ENCODE data around the gene DNPEP.

DNPEP gene

GRCh38 chr2:219387306-219388120 is at the start of gene DNPEP:
Gene DNPEP, minus strand, starts transcription at chr2:219387912. Its CDS starts 118 bp downstream, at chr2:219387794.
- peak; percentile 76 for DNase-seq

DNA sequence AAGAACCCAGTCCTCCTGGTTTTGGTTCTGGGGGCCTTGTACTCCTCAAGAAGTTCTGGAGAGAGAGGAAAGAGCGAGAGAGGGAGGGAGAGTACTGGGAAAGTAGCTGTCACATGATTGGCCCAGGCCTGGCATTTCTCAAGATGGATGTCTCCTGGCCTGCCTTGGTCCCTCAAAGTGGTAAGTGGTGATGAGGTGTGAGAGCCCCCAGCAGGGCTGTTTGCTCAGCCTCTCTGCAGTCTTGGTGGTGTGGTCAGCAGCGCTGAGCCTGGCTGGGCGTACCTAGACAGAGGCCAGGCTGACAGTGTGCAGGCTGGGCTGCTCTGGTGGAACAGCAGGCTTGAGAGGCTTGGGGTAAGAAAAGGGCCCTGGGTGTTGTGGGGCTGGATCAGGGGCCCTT is 49.4 kb upstream of the DNPEP start:
- DNase-seq, result no peak

GRCh38 chr2:219436491-219436890 is 48.8 kb upstream of the DNPEP start:
- no peak for DNase-seq

GRCh38 chr2:219435701-219436100 is 48.0 kb upstream of the DNPEP start:
- DNase-seq, result no peak

- DNase-seq, result no peak
Observed at GRCh38 chr2:219434718-219435525, 47.2 kb upstream of the DNPEP start, which contains the start of gene SPEG. Gene SPEG, plus strand, starts transcription at chr2:219434843. Its CDS starts 135 bp downstream, at chr2:219434978.

- DNase-seq, result no peak
Observed at GRCh38 chr2:219434468-219434717, 46.7 kb upstream of the DNPEP start.

DNA sequence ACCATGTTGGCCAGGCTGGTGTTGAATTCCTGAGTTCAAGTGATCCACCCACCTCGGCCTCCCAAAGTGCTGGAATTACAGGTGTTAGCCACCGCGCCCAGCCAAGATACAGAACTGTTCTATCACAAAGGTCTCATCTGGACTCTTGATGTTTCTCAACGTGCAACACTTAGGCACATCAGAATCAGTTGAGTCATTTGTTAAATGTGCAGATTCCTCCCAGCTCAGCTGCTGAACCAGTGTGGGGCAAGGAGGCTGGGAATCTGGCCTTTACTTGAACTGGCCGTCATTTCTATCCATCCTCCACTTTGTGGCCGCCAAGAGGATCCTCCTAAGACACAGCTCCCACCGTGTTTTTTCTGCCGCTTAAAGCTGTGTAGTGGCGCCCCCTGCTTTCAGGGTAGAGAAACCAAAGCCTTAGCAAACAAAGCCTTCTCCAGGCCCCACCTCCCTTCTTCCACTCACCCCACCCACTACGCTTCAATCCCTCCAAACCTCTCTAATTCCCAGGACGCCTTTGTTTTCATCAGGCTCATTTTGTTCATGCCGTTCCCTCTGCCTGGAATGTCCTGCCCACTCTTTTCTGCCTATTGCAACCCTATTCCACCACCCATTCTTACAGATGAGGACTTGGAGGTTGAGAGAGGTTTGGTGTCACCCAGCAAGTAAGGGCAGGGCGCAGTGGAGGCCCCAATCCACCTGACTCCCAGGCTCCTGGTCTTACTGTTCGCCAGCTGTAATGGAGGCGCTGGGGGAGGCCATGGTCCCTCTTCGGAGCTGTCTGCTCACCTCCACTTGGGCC is 46.2 kb upstream of the DNPEP start:
- DNase-seq, result peak; percentile 58

DNA sequence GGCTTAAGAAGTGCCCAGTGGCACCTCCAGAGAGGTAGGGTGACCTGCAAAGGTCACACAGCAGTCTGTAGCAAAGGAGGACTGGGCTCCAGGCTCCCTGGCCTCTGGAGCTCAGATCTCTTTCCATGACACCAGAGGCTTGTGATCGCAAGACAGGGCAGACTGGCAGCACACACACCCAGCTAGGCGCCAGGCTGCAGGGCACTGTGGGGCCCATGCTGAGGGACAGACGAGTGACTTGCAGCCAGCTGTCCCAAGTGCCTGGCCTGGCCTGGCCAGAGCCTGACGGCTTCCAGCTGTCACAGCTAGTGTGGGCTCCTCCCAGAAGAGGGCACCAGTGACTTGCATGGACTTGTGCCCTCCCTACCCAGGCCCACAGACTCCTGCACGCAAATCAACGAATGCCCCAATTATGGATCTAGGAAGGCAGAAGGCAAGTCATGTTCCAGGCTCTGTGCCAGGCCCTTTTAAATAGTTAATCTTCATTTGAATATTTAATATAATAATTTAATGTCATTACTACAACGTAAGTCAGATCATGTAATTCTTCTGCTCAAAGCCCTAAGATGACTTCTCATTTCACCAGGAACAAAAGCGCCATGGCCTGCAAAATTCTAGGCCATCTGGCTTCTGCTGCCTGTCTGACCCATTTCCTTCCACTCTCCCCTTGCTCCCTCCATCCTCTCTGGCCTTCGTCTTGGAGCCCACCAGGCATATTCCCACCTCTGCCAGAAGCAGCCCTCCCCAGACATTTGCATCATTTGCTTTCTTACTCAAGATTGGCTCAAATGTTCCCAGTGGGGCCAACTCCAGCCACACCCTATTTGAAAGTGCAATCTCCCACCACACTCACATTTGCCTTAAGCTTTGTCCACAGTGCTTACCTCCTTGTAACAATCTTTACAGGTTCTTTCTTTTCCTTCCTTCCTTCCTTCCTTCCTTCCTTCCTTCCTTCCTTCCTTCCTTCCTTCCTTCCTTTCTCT is 43.2 kb upstream of the DNPEP start:
- DNase-seq, result peak; percentile 57

GRCh38 chr2:219429958-219430606 is 42.4 kb upstream of the DNPEP start:
- DNase-seq, result no peak

DNA sequence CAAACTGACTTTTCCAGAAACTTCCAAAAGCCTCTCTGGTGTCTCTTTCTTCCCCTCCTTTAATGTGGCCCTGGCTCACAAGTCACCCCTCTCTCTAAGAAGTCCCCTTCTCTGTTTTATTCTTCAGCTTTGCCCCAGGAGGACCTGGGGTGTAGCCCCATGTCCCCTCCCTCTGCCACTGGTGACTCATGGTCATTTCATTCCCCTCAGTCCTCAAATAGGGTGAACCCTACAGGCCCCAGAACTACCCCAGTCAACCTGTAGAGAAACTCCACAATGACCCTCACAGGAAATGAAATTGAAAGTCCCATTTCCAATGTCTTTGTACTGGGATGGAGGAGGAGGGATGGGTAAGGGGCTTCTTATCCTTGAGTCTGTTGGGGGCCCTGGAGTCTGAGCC is 40.8 kb upstream of the DNPEP start:
- no peak for DNase-seq

DNA sequence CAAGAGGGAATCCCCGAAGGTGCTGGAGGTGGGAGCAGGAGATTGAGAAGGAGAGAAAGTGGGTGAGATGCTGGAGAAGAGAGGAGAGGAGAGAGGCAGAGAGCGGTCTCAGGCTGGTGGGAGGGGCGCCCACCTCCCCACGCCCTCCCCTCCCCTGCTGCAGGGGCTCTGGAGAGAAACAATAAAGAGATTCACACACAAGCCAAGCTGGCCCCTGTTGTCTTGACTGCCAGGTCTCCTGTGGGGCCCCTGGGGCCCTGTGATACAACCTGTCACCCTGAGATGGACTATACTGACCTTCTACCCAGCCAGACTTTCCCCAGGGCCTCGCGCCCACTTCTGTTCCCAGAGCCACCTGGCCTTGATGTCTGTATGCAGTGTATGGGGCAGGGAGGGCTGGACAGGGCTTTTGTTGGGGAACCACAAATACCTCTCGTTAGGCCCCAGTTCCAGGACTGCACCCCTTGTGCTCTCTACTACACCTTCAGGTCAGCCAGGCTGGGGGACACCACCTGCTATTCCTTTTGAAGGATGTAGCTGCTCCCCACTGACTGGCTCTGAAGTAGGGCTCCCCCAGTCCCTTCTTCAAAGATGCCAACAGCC is 38.9 kb upstream of the DNPEP start:
- DNase-seq, result no peak

DNA sequence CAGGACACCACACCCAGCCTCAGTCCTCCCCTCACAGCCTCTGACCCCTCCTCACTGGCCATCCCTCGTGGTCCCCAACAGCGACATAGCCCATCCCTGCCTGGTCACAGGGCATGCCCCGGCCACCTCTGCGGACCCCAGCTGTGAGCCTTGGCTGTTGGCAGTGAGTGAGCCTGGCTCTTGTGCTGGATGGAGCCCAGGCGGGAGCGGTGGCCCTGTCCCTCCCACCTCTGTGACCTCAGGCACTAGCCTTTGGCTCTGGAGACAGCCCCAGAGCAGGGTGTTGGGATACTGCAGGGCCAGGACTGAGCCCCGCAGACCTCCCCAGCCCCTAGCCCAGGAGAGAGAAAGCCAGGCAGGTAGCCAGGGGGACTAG is 38.3 kb upstream of the DNPEP start:
- DNase-seq, result no peak

GRCh38 chr2:219425238-219426067 is 37.7 kb upstream of the DNPEP start:
- DNase-seq, result no peak

GRCh38 chr2:219423652-219424377 is 36.1 kb upstream of the DNPEP start:
- no peak for DNase-seq

GRCh38 chr2:219422952-219423534 is 35.3 kb upstream of the DNPEP start:
- DNase-seq, result no peak

DNA sequence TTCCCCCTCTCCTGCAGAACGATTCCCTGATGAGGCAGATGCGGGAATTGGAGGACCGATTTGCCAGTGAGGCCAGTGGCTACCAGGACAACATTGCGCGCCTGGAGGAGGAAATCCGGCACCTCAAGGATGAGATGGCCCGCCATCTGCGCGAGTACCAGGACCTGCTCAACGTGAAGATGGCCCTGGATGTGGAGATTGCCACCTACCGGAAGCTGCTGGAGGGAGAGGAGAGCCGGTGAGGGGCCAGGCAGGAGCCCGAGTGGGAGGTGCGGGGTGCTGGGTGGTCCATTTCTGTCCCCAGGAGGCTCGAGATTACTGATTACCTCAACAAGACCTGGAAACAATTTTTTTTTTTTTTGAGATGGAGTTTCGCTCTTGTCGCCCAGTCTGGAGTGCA is 33.6 kb upstream of the DNPEP start:
- no peak for DNase-seq

- DNase-seq, result no peak
Observed at GRCh38 chr2:219420687-219421086, 33.0 kb upstream of the DNPEP start.

GRCh38 chr2:219419331-219420197 is 31.9 kb upstream of the DNPEP start:
- no peak for DNase-seq
